Ramos (cell line): ENCODE measurements around the gene VAC14.
"Not testable (repeated sequence)": the region's sequence is repeated elsewhere in the genome, so short reads cannot be mapped to it uniquely, and the experiment has no call there.

ENCODE experiments used
- in situ Hi-C: fragments of 300-500 bp; cut with MboI; formaldehyde crosslinking; loops from one replicate; pipeline ENCODE4 v1.14.3; 2022; ENCODE audit warnings: low sequenced_read_pairs; ENCODE audit not compliant: unreplicated experiment

The VAC14 gene

GRCh38 chr16:70656065-70656711, 144.8 kb downstream of the VAC14 start:
- in situ Hi-C loops, result loop anchor here (10.0 kb wide), 1 partner anchor 281 kb away; no protein-coding TSS in a partner anchor

DNA sequence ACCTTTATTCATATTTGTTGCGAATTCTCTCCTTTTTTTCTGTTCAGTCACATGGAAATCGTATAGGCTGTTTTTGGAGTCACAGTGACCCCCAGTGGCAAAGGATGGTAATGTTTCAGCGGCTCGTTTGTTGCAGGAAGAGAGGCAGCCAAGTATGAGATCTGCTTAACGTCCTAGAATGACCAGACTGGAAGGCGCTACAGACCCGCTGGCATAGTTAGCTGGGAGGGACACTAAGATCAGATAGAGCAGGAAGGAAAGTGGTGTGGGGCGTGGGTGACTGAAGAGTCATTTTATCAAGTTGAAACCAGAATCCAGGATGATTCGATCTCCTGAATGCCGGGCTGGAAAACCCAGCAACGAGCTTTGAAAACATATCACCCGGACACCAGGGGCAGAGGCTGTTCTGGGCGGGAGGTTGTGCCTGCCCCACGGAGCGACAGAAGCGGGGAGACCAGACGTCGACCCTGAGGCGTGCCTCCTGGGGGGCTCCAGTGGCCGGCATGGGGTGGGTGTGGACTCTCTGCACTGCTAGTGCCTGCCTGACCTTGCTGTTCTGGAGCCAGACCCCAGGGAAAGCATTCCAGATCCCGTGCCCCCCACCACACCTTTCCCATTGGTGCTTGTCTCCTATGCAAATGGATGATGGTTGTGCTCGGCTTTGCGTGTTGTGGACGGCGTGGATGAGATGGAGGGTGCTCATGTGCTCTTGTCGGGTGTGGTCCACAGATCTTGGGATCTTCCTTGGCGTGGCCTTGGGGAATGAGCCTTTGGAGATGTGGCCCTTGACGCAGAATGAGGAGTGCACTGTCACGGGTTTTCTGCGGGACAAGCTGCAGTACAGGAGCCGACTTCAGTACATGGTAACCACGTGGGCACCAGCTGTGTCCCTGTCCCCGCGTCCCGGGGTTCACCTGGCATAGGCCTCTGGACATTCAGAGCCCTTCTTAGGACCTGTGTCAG, 146.9 kb downstream of the VAC14 start:
- in situ Hi-C loops, result loop anchor here (10.0 kb wide), 1 partner anchor 279 kb away; no protein-coding TSS in a partner anchor

DNA sequence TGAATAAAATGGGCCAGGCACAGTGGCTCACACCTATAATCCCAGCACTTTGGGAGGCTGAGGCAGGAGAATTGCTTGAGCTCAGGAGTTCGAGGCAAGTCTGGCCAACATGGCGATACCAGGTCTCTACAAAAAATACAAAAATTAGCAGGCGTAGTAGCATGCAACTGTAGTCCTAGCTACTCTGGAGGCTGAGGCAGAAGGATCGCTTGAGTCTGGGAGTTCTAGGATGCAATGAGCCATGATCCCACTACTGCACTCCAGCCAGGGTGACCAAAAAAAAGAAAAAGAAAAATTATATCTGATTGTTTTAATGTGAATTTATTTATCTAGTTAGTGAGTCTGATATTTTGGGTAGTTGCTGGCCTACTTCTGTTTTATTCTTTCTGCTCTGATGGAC, 147.6 kb downstream of the VAC14 start:
- in situ Hi-C loops, result loop anchor here (10.0 kb wide), 1 partner anchor 279 kb away; no protein-coding TSS in a partner anchor

DNA sequence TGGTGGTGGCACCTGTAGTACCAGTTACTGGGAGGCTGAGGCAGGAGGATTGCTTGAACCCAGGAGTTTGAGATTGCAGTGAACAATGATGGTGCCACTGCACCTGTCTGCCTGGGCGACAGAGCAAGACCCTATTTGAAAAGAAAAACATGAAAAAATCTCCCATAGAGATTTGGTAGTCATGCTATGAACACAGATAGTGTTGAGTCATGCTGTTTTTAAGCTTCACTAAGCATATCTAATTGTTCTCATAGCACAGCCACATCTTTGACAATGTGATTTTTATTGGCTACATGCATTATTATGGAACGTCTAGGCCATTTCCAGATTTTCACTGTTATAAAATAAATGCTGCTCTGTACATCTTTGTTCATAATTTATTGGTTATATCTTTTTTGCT, 148.6 kb downstream of the VAC14 start:
- in situ Hi-C loops, result loop anchor here (10.0 kb wide), 1 partner anchor 278 kb away; no protein-coding TSS in a partner anchor

DNA sequence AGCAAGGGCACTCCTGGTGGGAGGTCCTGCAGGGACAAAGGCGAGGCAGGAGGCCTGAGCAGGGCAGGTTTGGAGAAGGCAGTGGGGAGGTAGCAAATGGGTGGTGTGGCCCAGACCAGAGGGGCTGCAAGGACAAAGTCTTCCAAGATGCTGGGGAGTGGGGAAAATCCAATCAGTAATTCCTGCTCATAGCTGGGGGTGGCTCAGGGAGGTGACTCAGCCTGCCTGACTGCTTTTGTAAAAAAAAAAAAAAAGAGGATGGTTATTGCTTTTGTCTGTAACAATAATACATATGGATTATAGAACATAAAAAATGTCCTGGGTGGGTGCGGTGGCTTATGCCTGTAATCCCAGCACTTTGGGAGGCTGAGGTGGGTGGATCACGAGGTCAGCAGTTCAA, 149.4 kb downstream of the VAC14 start:
- in situ Hi-C loops, result loop anchor here (10.0 kb wide), 1 partner anchor 277 kb away; no protein-coding TSS in a partner anchor

GRCh38 chr16:70650216-70650615, 150.7 kb downstream of the VAC14 start:
- in situ Hi-C loops, result loop anchor here (10.0 kb wide), 1 partner anchor 275 kb away; no protein-coding TSS in a partner anchor

GRCh38 chr16:70649300-70649699, 151.7 kb downstream of the VAC14 start:
- in situ Hi-C loops, result no loop called here

DNA sequence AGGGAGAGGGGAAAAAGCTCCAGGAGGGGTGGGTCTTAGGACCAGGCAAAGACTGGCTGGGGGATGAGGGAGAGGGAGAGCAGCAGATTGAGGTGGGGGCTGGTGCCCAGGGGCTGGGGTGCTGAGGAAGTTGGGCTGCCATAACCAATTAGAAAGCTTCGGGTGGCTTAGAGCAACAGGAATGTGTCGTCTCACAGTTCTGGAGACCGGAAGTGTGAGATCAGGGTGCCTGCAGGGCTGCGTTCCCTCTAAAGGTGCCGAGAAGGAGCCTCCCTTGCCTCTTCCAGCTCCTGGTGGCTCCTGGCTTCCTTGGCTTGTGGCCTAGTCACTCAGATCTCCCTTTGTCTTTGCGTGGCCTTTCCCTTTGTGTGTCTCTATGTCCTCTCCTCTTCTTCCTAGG, 152.4 kb downstream of the VAC14 start:
- in situ Hi-C loops, result no loop called here

DNA sequence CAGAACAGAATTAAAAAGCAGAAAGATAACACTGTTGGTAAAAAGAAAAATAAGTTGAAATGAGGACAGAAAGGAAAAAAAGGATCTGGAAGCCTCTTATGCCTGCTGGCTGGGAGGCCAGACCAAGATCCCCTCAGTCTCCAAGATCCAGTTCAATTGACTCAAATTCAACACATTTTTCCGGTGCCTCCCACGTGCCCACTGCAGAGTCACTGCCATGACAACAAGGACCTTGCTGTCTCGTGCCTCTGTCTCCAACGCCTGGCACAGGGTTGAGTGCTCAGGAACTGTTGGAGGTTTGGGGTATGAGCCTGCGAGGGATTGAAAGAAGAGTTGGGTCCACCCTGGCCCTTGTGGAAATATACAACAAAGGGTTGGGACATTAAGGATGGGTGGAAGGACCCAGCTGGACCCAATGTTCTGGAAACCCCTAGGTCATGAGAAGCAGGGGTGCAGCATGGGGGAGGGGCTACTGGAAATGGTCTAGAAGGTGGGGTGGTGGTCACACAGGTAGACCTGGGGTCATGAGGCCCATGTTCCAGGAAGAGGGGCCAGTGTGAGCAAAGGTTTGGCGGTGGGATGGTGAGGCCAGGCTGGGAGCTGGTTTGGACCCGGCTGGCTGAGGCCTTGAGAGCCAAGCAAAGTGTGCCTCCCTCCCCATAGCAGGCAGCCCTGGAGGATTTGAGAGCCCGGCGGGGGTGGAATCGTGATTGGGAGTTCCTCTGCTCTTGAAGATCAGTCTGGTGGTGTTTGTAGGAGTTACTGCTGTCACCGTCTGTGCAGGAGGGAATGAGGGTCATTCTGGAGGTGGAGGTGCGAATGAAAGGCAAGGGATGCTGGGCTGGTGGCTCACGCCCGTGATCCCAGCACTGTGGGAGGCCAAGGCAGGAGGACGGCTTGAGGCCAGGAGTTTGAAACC, 153.3 kb downstream of the VAC14 start:
- in situ Hi-C loops, result no loop called here

DNA sequence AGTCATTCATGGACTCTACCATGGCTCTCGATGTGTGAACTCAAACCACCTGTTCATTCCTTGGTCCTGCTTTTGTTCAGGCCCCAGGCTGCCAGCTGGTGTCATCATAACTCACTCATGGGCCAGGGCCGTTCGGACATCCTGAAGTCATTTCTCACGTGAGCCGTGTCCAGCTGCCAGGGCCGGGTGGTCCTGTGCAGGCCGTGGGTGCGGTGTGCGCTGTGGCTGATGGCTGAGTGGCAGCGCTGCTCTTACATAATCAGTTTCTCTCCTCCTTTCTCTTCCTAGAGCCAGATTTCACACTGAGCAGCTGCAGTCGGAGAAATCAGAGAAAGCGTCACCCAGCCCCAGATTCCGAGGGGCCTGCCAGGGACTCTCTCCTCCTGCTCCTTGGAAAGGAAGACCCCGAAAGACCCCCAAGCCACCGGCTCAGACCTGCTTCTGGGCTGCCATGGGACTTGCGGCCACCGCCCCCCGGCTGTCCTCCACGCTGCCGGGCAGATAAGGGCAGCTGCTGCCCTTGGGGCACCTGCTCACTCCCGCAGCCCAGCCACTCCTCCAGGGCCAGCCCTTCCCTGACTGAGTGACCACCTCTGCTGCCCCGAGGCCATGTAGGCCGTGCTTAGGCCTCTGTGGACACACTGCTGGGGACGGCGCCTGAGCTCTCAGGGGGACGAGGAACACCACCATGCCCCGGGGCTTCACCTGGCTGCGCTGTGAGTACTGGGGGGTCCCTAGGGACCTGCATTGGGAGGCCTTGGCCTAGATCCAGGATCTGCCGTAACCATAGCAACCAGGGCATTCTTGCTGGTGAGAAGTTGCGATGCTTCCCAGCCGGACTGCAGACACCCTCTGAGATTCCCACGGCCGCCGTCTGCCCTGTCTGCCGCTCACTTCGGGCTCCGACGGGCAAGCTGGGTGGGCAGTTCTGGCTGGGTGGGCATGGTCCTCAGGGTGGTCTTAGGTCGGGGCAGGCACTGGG, 154.4 kb downstream of the VAC14 start, which contains the start of gene IL34:
IL34 (plus strand) TSS at position 300 of the 982 bp plus-strand sequence; CDS start at position 689, 389 bp downstream.
- in situ Hi-C loops, result no loop called here

GRCh38 chr16:70644763-70645597, 156.0 kb downstream of the VAC14 start:
- in situ Hi-C loops, result no loop called here

DNA sequence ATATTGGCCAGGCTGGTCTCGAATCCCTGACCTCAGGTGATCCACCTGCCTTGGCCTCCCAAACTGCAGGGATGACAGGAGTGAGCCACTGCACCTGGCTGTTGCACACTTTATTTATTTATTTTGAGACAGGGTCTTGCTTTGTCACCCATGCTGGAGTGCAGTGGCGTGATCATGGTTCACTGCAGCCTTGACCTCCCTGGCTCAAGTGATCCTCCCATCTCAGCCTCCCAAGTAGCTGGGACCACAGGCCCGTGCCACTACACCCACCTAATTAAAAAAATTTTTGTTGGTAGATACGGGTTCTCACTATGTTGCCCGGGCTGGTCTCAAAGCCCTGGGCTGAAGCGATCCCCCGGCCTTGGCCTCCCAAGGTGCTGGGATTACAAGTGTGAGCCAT, 157.7 kb downstream of the VAC14 start:
- in situ Hi-C loops, result not testable (repeated sequence)

- in situ Hi-C loops, result no loop called here
Observed at GRCh38 chr16:70642633-70643032, 158.3 kb downstream of the VAC14 start.

GRCh38 chr16:70638814-70639792, 161.9 kb downstream of the VAC14 start:
- in situ Hi-C loops, result no loop called here
